NT2/D1 (cell line): Measurements from ENCODE around the gene ZC3HAV1L.
A peak's percentile ranks its signal among the peaks of the same experiment; 100 is the strongest.
"Not testable (repeated sequence)": the region's sequence is repeated elsewhere in the genome, so short reads cannot be mapped to it uniquely, and the experiment has no call there.

Source experiments
- DNase-seq: peaks from one replicate; pipeline ENCODE4 v3.0.0-alpha.2; 2011; ENCODE audit warnings: low read depth, low spot score
- H3K27me3 ChIP-seq: 2 replicates; pipeline ENCODE4 v1.6.0; 2011; ENCODE audit warnings: mild to moderate bottlenecking; ENCODE audit not compliant: insufficient read length, insufficient read depth
- H3K36me3 ChIP-seq: 2 replicates; pipeline ENCODE4 v1.6.1; 2011; ENCODE audit warnings: mild to moderate bottlenecking, low read length, mixed read lengths; ENCODE audit not compliant: insufficient read depth, insufficient read length
- H3K4me1 ChIP-seq: 2 replicates; pipeline ENCODE4 v1.5.1; 2011; ENCODE audit not compliant: insufficient read depth, insufficient read length
- H3K4me3 ChIP-seq: 2 replicates; pipeline ENCODE4 v1.5.1; 2011; ENCODE audit warnings: low read depth; ENCODE audit not compliant: insufficient read length
- H3K9ac ChIP-seq: 2 replicates; pipeline ENCODE4 v1.6.0; 2011; ENCODE audit warnings: low read depth; ENCODE audit not compliant: insufficient read length
- H3K9me3 ChIP-seq: 2 replicates; pipeline ENCODE4 v1.5.1; 2011; ENCODE audit warnings: mild to moderate bottlenecking, low read length; ENCODE audit not compliant: insufficient read depth
- SUZ12 ChIP-seq: IDR thresholded peaks from 2 replicates; pipeline ENCODE4 v1.6.1; 2011; ENCODE audit not compliant: insufficient read length, insufficient read depth; ENCODE audit errors: extremely low read depth
- YY1 ChIP-seq: IDR thresholded peaks from 2 replicates; pipeline ENCODE4 v1.6.1; 2011; ENCODE audit not compliant: insufficient read length, insufficient read depth
- ZNF274 ChIP-seq: IDR thresholded peaks from 2 replicates; pipeline ENCODE4 v1.6.1; 2011; ENCODE audit warnings: mild to moderate bottlenecking, low read depth, low read length

Gene ZC3HAV1L

DNA sequence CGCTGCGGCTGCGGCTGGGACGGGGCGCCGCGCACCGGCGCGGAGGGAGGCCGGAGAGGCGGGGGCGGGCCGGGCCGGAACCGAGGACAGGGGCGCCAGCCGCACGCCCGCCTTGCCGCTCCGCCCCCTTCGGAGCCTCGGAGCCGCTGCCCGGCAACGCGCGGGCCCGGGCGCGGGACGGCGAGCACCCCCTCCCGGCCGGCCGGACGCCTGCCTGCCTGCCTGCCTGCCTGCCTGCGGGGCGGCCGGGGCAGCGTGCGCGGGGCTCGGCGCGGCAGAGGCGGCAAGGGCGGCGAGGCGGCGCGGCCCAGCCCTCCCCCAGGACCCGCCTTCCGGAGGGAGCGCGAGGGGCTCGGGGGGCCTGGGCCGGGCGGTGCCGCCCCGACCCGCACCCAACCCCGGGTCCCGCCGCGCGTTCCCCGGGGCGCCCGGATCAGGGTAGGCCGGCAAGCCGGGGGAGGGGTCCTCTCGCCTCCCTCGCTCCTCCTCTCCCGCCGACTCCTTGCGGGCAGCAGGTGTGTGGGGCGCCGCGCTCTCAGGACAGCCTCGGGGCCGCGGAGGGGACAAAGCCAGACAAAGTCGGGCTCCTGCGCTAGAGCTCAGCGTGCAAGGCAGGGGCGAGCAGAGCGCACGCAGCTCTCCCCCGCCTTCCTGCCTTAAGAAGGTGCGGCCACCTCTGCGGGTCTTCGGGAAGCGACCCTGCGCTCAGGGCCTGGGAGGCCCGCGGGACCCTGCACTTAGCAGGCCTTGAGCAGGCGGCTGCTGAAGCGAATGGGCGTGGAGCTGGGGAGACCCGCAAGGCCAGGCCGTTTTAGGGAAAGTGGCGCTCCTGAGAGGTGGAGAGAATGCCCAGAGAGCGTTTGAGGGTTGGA, 54.3 kb downstream of the ZC3HAV1L start, which contains the start of gene KIAA1549:
Gene KIAA1549, minus strand, starts transcription at position 58 of the 872 bp plus-strand sequence. CDS start 120 bp downstream, outside the sequence.
- Histone ChIP-seq H3K9ac (peak within 1 kb of the TSS; percentile 70), H3K27me3 (peaks cover 46% of the 10 kb centered on the region), H3K4me3 (peak within 1 kb of the TSS; percentile 42), H3K4me1 (peaks cover 3% of the 10 kb centered on the region), H3K36me3 (no peaks in the 10 kb centered on the region), H3K9me3 (no peaks in the 10 kb centered on the region)
- DNase-seq = peak; percentile 66
- TF ChIP-seq SUZ12 (no peak), YY1 (no peak), ZNF274 (no peak)

- Histone ChIP-seq H3K27me3 (peaks cover 46% of the 10 kb centered on the region), H3K4me1 (peaks cover 3% of the 10 kb centered on the region), H3K9me3 (no peaks in the 10 kb centered on the region), H3K9ac (peak overlapping the region; percentile 36), H3K36me3 (no peaks in the 10 kb centered on the region), H3K4me3 (peak overlapping the region; percentile 42)
- no peak for DNase-seq
- TF ChIP-seq ZNF274 = no peak
- TF ChIP-seq SUZ12 = no peak
- no peak for TF ChIP-seq YY1
Observed at GRCh38 chr7:138980563-138981291, 55.1 kb downstream of the ZC3HAV1L start.

DNA sequence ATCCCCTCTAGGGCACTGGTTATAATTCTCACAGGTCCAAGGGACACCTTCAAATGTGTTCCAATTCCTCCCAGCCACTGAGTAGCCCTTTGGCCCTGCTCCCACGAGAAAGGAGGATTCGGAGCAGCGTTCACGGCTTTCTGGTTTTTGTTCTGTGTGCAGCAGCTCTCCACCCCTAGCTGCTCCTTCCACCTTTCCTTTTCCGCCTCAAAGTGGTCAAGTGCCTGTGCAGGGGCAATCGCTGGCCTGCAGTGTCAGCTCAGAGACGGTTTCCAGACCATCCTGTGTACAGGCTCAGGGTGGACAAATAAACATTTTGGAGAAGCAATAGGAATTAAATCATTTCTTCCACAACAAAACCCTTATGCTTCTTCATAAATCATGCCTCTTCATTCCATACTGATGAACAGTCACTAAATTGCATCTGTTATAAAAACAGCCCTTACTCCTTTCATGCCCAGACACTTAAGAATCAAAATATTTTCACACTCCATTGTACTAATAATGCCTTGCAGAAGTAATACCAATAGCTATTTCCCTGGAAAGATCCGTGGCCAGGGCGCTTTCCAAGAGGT, 55.8 kb downstream of the ZC3HAV1L start:
- no peak for DNase-seq
- Histone ChIP-seq H3K9me3 (no peaks in the 10 kb centered on the region), H3K36me3 (no peaks in the 10 kb centered on the region), H3K4me1 (peaks cover 3% of the 10 kb centered on the region), H3K4me3 (peak overlapping the region; percentile 42), H3K9ac (peak overlapping the region; percentile 36), H3K27me3 (peaks cover 46% of the 10 kb centered on the region)
- TF ChIP-seq SUZ12 = no peak
- no peak for TF ChIP-seq ZNF274
- no peak for TF ChIP-seq YY1

- no peaks in the 10 kb centered on the region for H3K36me3 ChIP-seq
- no peaks in the 10 kb centered on the region for H3K9me3 ChIP-seq
- TF ChIP-seq SUZ12 = no peak
- no peak for TF ChIP-seq ZNF274
- TF ChIP-seq YY1 = no peak
- DNase-seq = no peak
- no peak overlapping the region for H3K9ac ChIP-seq
- no peak overlapping the region for H3K4me3 ChIP-seq
- peaks cover 43% of the 10 kb centered on the region for H3K27me3 ChIP-seq
- H3K4me1 ChIP-seq = peaks cover 3% of the 10 kb centered on the region
Observed at GRCh38 chr7:138979226-138979979, 56.4 kb downstream of the ZC3HAV1L start.

- Histone ChIP-seq H3K36me3 (no peaks in the 10 kb centered on the region), H3K27me3 (peaks cover 36% of the 10 kb centered on the region), H3K9me3 (no peaks in the 10 kb centered on the region), H3K4me3 (no peak overlapping the region), H3K9ac (no peak overlapping the region), H3K4me1 (peaks cover 4% of the 10 kb centered on the region)
- TF ChIP-seq YY1 (no peak), SUZ12 (no peak), ZNF274 (no peak)
- no peak for DNase-seq
Observed at GRCh38 chr7:138978541-138979184, 57.2 kb downstream of the ZC3HAV1L start.

DNA sequence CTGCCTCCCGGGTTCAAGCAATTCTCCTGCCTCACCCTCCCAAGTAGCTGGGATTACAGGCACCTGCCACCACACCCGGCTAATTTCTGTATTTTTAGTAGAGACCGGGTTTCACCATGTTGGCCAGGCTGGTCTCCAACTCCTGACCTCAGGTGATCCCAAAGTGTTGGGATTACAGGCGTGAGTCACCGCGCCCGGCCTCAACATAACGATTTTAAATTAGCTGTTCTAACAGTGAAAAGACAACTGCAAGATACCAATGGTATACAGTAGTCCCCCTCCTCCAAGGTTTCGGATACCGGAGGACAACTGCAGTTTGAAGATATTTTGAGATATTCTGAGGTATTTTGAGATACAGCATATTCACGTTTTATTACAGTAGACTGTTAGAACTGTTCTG, 59.7 kb downstream of the ZC3HAV1L start:
- H3K4me1 ChIP-seq, H3K9me3 ChIP-seq, H3K9ac ChIP-seq, DNase-seq, H3K36me3 ChIP-seq, H3K4me3 ChIP-seq: not testable (repeated sequence)
- peaks cover 20% of the 10 kb centered on the region for H3K27me3 ChIP-seq
